ENCODE measurements around the gene GRN.
"Not testable (repeated sequence)": the region's sequence is repeated elsewhere in the genome, so short reads cannot be mapped to it uniquely, and the experiment has no call there.

Gene GRN

DNA sequence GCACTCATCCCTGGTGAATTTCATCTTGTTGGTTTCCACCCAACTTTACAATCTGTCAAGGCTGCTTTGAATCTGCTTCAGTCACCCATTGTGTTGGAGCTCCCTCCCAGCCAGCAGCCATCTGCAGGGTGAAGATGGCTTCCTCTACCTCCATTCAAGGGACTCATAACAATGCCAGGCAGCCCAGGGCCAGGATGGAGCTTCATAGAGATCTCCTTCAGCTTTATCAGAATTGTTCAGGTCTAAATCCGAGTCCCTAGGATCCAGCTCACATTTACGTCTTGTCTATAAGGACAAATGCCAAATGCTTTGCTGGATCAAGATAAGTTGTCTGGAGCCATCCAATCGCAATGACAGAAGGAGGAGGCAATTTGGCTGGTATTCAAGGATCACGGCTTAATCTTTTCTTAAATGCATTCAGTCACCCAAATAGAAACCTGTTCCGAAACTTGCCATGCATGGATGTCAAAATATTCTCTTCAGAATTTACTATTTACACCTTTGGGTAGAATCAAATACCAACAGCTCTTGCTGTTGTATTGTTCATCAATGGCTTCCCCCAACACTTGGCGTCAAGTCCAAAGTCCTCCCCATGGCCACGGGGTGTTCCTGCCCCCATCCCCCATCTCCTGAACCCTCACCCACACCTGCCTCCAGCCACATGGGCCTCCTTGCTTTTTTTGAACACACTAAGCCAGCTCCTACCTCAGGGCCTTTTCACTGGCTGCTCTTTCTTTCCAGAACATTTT lies 22.3 kb downstream of the GRN start:
- no peak for TF ChIP-seq CTCF (IDR thresholded peaks at IDR 0.05; ENCODE audit: low read depth, low read length, missing control alignments)
- in situ Hi-C loops (cut with HindIII; ENCODE audit: low pct_ligation_motif_present, low sequenced_read_pairs): no loop called here
- DNase-seq: no peak
- Histone ChIP-seq H3K36me3 (replicated peaks) (no peaks in the 10 kb centered on the region), H3K27ac (no peak overlapping the region), H3K4me3 (ENCODE audit: low read depth, low read length) (no peak overlapping the region), H3K27me3 (replicated peaks) (peaks cover 7% of the 10 kb centered on the region)

- DNase-seq; H3K36me3 ChIP-seq (replicated peaks); H3K4me3 ChIP-seq (ENCODE audit: low read depth, low read length); in situ Hi-C loops (cut with HindIII; ENCODE audit: low pct_ligation_motif_present, low sequenced_read_pairs); H3K27me3 ChIP-seq (replicated peaks); H3K27ac ChIP-seq: not testable (repeated sequence)
Measured at GRCh38 chr17:44368391-44369243, 23.5 kb downstream of the GRN start.

DNA sequence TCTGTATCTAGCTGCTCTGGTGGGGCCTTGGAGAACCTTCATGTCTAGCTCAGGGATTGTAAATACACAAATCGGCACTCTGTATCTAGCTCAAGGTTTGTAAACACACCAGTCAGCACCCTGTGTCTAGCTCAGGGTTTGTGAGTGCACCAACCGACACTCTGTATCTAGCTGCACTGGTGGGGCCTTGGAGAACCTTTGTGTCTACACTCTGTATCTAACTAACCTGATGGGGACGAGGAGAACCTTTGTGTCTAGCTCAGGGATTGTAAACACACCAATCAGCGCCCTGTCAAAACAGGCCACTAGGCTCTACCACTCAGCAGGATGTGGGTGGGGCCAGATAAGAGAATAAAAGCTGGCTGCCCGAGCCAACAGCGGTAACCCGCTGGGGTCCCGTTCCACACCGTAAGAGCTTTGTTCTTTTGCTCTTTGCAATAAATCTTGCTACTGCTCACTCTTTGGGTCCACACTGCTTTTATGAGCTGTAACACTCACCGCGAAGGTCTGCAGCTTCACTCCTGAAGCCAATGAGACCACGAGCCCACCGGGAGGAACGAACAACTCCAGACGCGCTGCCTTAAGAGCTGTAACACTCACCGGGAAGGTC lies 24.4 kb downstream of the GRN start:
- H3K4me3 ChIP-seq (ENCODE audit: low read depth, low read length); H3K36me3 ChIP-seq (replicated peaks); DNase-seq; in situ Hi-C loops (cut with HindIII; ENCODE audit: low pct_ligation_motif_present, low sequenced_read_pairs); H3K27me3 ChIP-seq (replicated peaks); H3K27ac ChIP-seq: not testable (repeated sequence)

GRCh38 chr17:44372036-44372435 lies 26.9 kb downstream of the GRN start:
- no peak overlapping the region for H3K27ac ChIP-seq
- no peaks in the 10 kb centered on the region for H3K36me3 ChIP-seq (replicated peaks)
- DNase-seq: no peak
- TF ChIP-seq CTCF (IDR thresholded peaks at IDR 0.05; ENCODE audit: low read depth, low read length, missing control alignments): no peak
- no peak overlapping the region for H3K4me3 ChIP-seq (ENCODE audit: low read depth, low read length)
- H3K27me3 ChIP-seq (replicated peaks): peaks cover 7% of the 10 kb centered on the region
- in situ Hi-C loops (cut with HindIII; ENCODE audit: low pct_ligation_motif_present, low sequenced_read_pairs): no loop called here

DNA sequence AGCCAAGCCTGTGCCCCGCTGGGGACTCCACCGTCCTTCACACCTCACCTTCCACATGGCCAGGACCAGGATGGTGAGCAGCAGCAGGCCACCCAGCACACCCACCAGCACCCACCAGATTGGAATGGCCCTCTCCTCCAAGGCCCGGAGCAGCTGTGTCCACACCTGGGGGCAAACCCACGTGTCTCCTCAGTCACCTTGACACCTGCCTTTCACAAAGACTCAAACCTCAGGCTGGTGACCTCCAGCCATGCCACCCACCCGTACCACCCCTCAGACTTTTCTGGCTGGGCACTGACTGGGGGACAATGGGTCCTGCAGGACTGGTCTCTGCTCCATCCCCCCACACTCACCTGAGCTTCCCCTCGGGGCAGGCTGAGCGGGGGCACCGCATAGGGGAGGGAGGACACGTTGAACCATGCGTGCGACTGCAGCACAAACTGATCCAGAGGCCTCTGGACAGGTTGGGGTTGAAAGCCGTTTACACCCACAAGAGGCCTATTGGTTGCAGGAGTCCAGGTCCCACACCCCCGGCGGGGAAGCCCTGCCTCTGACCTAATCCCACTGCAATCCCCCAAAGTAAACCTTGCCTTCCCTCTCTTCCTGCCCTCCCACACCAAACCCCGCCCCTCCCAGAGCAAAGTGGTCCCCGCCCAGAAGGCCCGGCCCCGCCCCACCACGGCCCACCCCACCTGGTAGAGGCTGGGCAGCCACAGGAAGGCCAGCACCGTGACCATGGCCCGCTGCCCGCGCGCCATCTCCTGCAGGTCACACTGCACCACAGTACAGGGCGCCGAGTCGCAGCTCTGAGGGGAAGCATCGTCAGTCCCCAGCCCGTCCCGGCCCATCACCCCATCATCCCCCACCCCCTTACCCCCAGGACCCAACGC lies 29.4 kb downstream of the GRN start:
- no peak for DNase-seq

More for the DNA sequence above, 29.4 kb downstream of the GRN start:
- Histone ChIP-seq H3K27ac (no peak overlapping the region), H3K4me3 (ENCODE audit: low read depth, low read length) (no peak overlapping the region), H3K27me3 (replicated peaks) (peaks cover 4% of the 10 kb centered on the region), H3K36me3 (replicated peaks) (no peaks in the 10 kb centered on the region)
- in situ Hi-C loops (cut with HindIII; ENCODE audit: low pct_ligation_motif_present, low sequenced_read_pairs): no loop called here
- no peak for TF ChIP-seq CTCF (IDR thresholded peaks at IDR 0.05; ENCODE audit: low read depth, low read length, missing control alignments)
